Vagina (tissue), 2 donors: ENCODE results near the gene ASPM. TPM values are rescaled to one million over a fixed set of nuclear protein-coding genes. Genes with fewer than 3 reads are reported as not detected.

Source experiments
- DNase-seq, 2 donors: peaks; one replicate each; pipeline ENCODE4 v3.0.0-alpha.2; 2017; ENCODE audit errors: extremely low spot score in 2 of 2
- H3K27ac ChIP-seq: fragments of 200-600 bp; sonication (generic); one replicate; pipeline ENCODE4 v1.5.1; 2019
- H3K27me3 ChIP-seq: fragments of 200-600 bp; sonication (generic); one replicate; pipeline ENCODE4 v1.5.1; 2019
- H3K36me3 ChIP-seq, 2 donors: fragments of 200-600 bp; sonication (generic); one replicate each; pipeline ENCODE4 v1.5.1; 2017 to 2019
- H3K4me1 ChIP-seq: fragments of 200-600 bp; sonication (generic); one replicate; pipeline ENCODE4 v1.5.1; 2019
- H3K4me3 ChIP-seq, 2 donors: fragments of 200-600 bp; sonication (generic); 1 replicate in 1 of 2; 2 replicates in 1 of 2; pipeline ENCODE4 v1.5.1; 2016 to 2019
- H3K9me3 ChIP-seq: fragments of 200-600 bp; sonication (generic); one replicate; pipeline ENCODE4 v1.5.1; 2019
- CTCF ChIP-seq, 3 experiments: fragments of 450-650 bp in 2 of 3; fragments of 200-600 bp in 1 of 3; sonication (generic) in 1 of 3; IDR thresholded peaks; one replicate each; pipeline ENCODE4 v1.5.1; 2017 to 2019; ENCODE audit warnings: antibody characterized with exemption in 3 of 3, mild to moderate bottlenecking in 2 of 3, moderate library complexity in 2 of 3
- POLR2A ChIP-seq, 2 donors: fragments of 450-650 bp; IDR thresholded peaks; one replicate each; pipeline ENCODE4 v1.6.1; 2017; ENCODE audit warnings: antibody characterized with exemption in 2 of 2, mild to moderate bottlenecking in 2 of 2, moderate library complexity in 2 of 2
- POLR2AphosphoS5 ChIP-seq, 2 donors: sonication (generic); formaldehyde crosslinking; IDR thresholded peaks; one replicate each; pipeline ENCODE4 v1.9.0; 2017; ENCODE audit warnings: antibody characterized with exemption in 2 of 2, mild to moderate bottlenecking in 2 of 2, low read depth in 1 of 2; ENCODE audit not compliant: insufficient read depth in 1 of 2
- intact Hi-C: fragments of 100-400 bp; cut with DNase I; formaldehyde crosslinking; loops from one replicate; pipeline ENCODE4 v1.15.1; 2023
- total RNA-seq: library from RNA; depleted of rRNA; stranded (reverse); fragments of >200 nt; gene quantifications from one replicate; pipeline ENCODE4 v1.2.3, GENCODE V29; 2016

The ASPM gene
- total RNA-seq, 1 donor from 2014 or later: 4.2 TPM

- TF ChIP-seq POLR2AphosphoS5 (IDR thresholded peaks at IDR 0.05; ENCODE audit: insufficient read depth in 1 of 2, low read depth in 1 of 2) (no peak), CTCF (IDR thresholded peaks at IDR 0.05) (no peak), POLR2A (IDR thresholded peaks at IDR 0.05) (no peak)
- Histone ChIP-seq H3K27me3 (no peaks in the 10 kb centered on the region), H3K4me3 (no peak overlapping the region), H3K4me1 (no peaks in the 10 kb centered on the region), H3K9me3 (no peaks in the 10 kb centered on the region), H3K36me3 (no peaks in the 10 kb centered on the region), H3K27ac (no peak overlapping the region)
- no peak for DNase-seq
- intact Hi-C loops: no loop called here
Observed at GRCh38 chr1:197073978-197074377, 72.5 kb downstream of the ASPM start.

GRCh38 chr1:197067457-197067818, 79.0 kb downstream of the ASPM start:
- Histone ChIP-seq H3K4me1 (no peaks in the 10 kb centered on the region), H3K27ac (no peak overlapping the region), H3K27me3 (no peaks in the 10 kb centered on the region), H3K4me3 (no peak overlapping the region), H3K9me3 (no peaks in the 10 kb centered on the region), H3K36me3 (no peaks in the 10 kb centered on the region)
- intact Hi-C loops: no loop called here
- TF ChIP-seq CTCF (IDR thresholded peaks at IDR 0.05) (no peak), POLR2AphosphoS5 (IDR thresholded peaks at IDR 0.05; ENCODE audit: insufficient read depth in 1 of 2, low read depth in 1 of 2) (no peak), POLR2A (IDR thresholded peaks at IDR 0.05) (no peak)
- no peak for DNase-seq

- no peak for DNase-seq
- TF ChIP-seq CTCF (IDR thresholded peaks at IDR 0.05): no peak
- TF ChIP-seq POLR2AphosphoS5 (IDR thresholded peaks at IDR 0.05; ENCODE audit: insufficient read depth in 1 of 2, low read depth in 1 of 2): no peak
- TF ChIP-seq POLR2A (IDR thresholded peaks at IDR 0.05): no peak
- H3K27me3 ChIP-seq: no peaks in the 10 kb centered on the region
- no peaks in the 10 kb centered on the region for H3K4me1 ChIP-seq
- no peaks in the 10 kb centered on the region for H3K36me3 ChIP-seq
- H3K4me3 ChIP-seq: no peak within 1 kb of the TSS
- H3K27ac ChIP-seq: no peak within 1 kb of the TSS
- intact Hi-C loops: no loop called here
- no peaks in the 10 kb centered on the region for H3K9me3 ChIP-seq
Observed at GRCh38 chr1:197066719-197067456, 79.6 kb downstream of the ASPM start, which contains the start of gene F13B. Gene F13B, minus strand, starts transcription at chr1:197067260. Its CDS starts 37 bp downstream, at chr1:197067223.

- no peak for TF ChIP-seq CTCF (IDR thresholded peaks at IDR 0.05)
- TF ChIP-seq POLR2A (IDR thresholded peaks at IDR 0.05): no peak
- TF ChIP-seq POLR2AphosphoS5 (IDR thresholded peaks at IDR 0.05; ENCODE audit: insufficient read depth in 1 of 2, low read depth in 1 of 2): no peak
- no peaks in the 10 kb centered on the region for H3K36me3 ChIP-seq
- no peaks in the 10 kb centered on the region for H3K27me3 ChIP-seq
- H3K4me3 ChIP-seq: no peak overlapping the region
- no peaks in the 10 kb centered on the region for H3K9me3 ChIP-seq
- no peaks in the 10 kb centered on the region for H3K4me1 ChIP-seq
- intact Hi-C loops: no loop called here
- H3K27ac ChIP-seq: no peak overlapping the region
- DNase-seq: no peak
Observed at GRCh38 chr1:197066277-197066676, 80.2 kb downstream of the ASPM start.

- TF ChIP-seq CTCF (IDR thresholded peaks at IDR 0.05) (no peak), POLR2A (IDR thresholded peaks at IDR 0.05) (no peak), POLR2AphosphoS5 (IDR thresholded peaks at IDR 0.05; ENCODE audit: insufficient read depth in 1 of 2, low read depth in 1 of 2) (no peak)
- no peaks in the 10 kb centered on the region for H3K27me3 ChIP-seq
- intact Hi-C loops: no loop called here
Observed at GRCh38 chr1:197065559-197065958, 80.9 kb downstream of the ASPM start.

More at GRCh38 chr1:197065559-197065958, 80.9 kb downstream of the ASPM start:
- Histone ChIP-seq H3K4me3 (no peak overlapping the region), H3K36me3 (no peaks in the 10 kb centered on the region), H3K4me1 (no peaks in the 10 kb centered on the region), H3K27ac (no peak overlapping the region), H3K9me3 (no peaks in the 10 kb centered on the region)
- no peak for DNase-seq
